AG20443 (cell line): ENCODE data around the gene WDR7.

Source experiments
- DNase-seq: peaks from one replicate; pipeline ENCODE4 v3.0.0; 2012; ENCODE audit warnings: low spot score, mixed read lengths

The WDR7 gene

DNA sequence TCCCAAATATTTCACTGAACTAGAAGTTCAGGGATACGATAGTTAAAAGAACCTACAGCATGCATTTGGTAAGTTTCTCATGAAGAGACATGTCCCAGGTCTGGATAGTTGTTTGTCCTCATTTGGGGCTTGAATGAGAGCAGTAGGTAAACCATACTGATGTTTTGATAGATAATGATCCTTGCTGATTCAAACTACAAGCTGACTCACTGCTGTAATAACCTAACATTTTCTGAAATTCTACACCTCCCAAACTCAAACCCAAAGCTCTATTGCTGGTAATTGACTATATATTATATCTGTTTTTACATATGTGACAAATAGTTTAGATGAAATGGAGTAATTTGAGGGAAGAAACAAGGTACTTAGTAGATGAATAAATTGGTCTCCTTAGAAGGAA is 341.6 kb downstream of the WDR7 start:
- no peak for DNase-seq

DNA sequence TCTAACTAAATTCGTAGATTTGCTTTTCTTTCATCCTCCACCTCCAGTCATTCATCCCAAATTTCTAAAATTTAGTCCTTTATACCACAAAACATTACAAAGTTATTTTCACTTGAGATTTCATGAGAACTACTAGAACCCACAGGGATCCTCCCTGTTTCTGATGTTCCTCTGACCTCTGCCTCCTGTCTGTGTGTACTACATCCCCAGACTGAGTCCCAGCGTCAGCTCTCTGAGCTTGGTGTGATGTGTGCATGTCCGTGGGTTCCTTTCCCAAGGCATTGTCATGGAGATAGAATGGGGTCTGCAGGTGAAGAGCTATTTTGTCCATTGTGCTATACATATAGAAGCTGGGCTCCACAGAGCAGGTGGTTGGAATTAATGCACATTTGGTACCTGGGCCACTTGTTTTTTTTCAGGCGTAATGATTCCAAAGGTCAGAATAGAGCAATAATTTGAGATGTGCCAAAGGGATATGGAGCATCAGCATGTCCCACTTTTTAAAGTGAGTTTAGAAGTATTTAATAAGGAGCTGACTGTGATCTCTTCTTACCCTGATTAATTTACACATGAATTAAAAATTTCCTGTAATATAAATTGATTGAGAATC is 344.5 kb downstream of the WDR7 start:
- DNase-seq, result no peak

DNA sequence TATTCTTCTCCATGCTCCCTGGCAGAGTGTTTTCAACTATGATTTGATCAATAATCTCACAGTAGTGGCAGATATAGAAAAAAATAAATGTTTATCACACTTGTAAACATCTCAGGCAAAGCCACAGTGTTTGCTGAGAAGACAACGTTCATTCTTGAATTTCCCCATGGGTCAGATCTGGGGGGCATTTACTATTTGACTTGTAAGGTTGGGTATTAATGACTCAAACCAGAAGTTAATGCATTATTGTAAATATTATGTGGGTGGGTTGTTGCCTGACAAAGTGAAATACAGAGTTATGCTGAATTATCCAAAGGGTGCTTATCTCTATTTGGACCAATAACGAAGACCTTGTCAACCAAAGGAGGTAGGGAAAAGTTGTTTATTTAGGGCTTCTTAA is 346.0 kb downstream of the WDR7 start:
- DNase-seq, result no peak

DNA sequence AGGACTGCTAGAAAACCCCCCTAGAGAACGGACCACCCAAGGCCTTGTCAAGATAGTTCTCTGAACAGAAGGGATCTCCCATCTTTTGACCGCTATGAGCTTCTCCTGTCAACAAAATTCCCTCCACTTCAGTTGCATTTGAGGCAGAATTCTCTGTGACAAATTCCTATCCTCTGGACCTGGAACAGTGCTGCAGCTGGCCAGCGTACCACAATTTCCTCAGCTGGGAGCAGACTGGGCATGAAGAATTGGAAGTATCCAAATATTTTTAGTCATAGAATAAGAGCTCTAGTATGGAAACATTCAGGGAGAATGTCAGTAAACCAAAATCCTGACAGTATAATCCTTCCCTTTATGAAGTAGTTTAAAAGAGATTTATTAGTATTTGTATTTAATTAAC is 348.7 kb downstream of the WDR7 start:
- no peak for DNase-seq

DNA sequence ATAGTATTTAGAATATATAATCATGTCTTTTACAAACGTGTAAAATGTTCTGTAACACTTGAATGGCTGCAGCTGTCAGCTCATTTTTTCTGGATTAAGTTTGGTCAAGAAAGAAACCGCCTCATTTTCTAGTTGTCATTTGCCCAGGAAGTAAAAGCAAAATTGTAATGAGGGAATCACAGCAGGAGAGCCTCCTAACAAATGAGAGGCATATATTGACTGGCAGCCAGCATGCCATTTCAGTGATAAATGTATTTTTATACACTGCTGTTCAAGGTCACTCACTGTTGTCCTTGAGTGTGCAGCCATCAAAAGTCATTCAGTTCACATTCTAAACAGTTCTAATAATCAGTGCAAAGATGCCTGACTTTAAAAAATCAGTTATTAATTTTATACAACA is 351.5 kb downstream of the WDR7 start:
- DNase-seq, result no peak

DNA sequence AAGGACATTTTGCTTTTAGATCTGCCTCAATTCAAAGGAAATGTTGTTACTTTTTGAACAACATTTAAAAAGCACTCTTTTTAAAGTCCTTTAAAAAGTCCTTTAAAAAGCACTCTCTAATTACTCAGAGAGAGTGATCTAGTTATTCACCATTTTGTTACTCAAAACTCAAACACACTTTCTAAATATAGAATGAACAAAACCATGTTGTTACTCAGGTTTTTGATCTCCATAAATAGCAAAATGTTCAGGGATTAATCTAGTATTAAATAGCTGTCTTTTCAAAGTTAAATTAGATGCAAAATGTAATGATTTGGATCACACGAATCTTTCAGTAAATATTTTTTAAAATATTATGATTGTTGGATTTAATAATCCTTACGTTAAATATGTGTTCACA is 352.2 kb downstream of the WDR7 start:
- no peak for DNase-seq

DNA sequence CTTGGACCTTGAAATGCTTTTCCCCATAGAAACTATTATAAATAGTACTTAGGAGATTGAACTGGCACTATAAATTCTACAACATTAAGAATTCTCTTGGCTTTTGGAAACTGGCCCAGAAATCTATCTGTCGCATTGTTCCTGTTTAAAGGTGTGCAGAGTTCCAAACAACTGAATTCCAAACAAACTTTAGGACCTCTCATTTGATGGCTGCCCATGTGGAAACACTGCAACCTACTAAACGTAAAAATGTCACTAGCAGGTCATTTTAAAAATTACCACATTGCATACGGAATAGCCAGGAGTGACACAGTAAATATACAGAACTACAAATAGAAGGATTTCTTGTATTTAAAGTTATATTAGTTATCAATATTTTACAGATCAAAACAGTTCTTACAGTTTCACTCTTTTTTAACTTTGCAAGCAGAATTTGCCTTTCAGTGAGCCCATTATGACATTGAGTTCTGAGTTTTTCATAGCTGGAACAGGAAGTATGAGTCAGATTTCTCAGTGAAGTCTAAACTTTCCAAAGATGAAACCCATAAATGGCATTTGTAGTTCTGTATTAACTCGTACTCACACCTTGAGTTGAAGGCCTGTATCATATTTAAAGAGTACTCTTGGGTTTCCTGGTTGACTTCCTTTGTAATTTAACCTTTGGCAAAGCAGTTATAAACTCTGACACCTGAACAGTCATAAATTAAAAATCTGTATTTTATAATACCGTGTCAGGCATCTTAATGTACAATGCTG is 353.4 kb downstream of the WDR7 start:
- peak; percentile 42 for DNase-seq

DNA sequence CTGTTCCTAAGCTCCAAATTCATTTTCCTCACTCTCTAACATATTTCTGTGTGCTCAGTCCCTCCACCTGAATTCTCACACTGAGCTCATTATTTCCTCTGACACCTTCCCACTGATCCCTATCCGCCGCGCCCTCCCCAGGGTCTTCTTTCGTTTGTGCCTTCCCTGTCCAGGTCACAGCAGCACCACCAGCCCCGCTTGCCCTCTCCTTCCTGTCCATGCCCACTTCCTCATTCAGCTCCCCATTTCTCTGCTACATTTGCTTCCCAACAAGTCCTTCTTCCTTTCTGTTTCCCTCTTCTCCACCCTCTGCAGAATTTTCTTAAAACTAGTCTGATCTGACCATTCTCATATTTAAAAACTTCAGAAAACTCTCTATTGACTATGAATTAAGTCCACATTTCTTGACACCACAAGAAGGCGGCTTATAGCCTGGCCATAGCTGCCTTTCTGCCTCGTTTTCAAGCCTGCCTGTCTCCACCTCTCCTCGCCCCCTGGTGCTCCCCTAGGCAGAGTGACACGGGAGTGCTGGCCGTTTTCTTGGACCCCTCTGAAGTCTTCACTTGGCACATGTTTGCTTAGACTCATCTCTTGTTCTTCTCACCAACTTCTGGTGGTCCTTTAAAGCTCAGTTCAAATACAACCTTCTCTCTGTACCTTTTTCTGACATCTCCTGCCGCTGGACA is 357.0 kb downstream of the WDR7 start:
- no peak for DNase-seq

DNA sequence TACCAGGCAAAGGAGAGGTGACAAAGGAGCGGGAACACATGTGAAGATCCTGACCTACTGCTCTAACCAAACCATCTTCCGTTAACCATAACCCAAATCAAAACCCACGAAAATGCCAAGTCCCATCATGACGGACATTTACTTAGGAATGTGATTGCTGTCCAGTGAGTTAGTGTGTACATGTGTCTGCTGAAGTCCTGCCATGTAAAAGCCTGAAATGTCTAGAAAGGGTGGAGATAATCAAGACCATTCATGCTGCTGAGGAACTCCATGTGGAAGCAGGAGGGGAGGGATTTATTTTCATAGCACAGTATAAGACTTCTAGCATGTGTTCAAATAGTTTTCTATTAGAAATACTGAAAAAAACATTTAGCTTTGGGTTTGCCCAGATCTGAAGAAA is 358.7 kb downstream of the WDR7 start:
- no peak for DNase-seq

DNA sequence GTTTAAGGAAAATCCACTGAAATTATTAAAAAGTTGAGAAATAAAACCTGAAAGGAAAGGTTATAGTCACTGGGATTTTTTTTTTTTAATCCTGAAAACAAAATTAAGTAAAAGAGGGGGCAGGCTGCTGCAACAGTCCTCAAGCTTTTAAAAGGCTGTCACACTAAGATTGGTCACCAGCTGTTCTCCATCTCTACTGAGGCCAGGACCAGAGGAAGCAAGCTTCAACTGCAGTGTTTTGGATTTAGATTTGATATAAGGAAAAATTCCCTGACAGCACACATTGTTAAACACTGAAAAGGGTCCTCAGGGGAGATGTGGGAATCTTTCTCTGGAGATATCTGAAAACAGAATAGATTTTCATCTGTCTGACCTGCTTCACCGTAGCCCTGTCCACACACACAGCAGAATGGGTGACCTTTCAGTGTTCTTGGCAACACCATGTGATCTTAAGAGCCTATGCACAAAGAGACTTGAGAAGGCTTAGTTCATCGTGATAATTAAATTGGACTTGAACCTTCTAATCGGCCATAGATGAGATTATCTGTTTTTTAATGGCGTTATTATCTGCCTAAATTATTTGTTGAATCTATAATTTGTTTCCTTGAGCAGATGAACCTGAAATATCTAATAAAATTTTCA is 363.7 kb downstream of the WDR7 start:
- DNase-seq, result no peak

DNA sequence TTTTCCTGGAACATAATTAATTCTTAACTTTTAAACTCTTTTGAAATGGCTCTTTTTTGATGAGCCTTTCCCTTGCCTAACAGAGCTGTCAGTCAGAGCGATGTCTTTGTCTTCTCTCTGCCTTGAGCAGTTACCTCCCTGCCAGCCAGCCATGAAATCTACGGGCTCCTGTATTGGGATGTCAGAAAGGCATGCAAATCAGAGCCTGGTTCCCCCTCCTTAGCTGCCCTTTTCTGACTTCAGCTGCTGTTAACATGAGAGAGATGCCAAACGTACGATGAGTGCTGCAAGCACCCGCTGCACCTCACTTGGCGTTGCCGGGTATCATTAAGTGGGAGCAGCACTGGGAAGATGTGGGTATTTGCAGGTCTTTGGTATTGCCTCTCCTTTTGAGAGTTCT is 364.3 kb downstream of the WDR7 start:
- no peak for DNase-seq

DNA sequence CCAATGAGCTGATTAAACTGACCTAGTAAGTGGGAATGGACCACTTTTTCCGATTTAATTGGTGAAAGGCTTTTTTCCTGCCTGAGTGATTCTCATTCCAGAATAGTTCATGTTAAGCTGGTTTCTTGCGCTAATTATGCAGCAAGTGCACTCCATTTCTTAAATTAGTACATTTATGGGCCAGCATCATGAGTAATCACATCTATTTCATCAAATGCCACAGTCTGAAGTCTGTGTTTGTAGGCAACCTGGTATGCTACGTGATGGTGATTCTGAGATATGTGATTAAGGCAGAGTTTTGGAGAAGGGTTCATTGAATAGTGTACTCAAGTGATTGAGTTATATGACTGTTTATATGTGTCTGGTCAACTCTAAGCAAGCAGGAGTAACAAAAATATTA is 367.7 kb downstream of the WDR7 start:
- no peak for DNase-seq

DNA sequence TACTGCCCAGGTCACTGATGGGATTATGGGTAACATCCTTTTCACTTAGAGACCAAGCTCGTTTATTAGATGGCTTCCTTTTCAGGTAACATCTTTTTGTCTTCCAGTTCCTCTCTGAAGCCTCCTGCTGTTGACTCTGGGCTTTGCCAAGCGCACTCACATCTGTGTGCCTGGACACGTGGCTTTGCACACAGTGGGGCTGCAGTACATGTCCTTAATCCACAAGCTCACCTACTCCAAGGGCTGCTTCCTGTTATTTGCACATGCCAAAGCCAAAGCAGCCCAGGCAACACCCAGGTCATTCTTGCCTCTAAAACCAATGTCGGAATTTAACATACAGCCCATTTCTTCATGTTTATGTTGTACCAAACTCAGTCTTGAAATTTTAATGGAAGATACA is 371.6 kb downstream of the WDR7 start:
- no peak for DNase-seq

DNA sequence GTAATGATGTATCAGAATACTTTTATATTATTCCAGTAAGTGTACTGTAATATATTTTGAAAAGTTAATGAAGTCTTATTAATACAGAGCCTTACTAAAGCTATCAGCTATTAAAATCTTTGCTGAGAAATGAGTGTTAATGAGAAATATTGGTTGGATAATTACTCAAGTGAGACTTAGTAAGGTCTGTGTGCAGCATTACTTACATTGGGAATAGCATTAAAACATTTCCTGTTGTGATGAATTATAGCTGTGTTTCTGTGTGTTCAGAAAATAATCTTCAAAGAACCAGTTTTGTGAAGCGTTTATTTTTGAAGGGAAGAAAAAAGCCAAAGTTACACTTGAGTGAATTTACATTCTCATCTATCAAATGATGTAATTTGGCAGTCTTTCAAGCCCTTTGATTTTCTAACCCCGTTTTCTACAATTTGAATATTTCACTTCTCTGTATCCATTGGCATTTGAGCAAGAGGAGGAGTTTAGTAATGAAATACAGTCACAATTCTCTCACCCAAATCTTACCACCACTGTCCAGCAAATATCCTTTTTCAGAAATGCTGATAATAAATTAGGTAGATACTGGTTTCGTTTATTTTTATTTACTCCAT is 372.2 kb downstream of the WDR7 start:
- no peak for DNase-seq

DNA sequence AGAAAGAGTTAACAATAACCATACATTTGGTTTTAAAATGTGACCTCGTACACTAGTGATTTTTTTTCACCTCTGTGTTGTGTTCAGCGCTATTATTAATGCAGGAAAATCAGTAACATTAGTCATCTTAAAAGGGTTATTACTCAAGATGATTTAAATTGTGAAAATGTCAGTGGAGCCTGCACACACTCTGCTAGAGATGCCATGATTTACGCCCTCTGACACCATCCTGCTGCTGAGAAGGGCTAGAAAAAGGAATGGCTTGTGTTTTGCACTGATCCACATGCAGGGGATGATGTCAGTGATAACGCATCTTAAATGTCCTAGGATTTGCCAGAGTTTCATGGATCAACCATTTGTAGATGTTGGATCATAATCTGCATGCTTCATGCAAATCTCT is 374.4 kb downstream of the WDR7 start:
- no peak for DNase-seq

DNA sequence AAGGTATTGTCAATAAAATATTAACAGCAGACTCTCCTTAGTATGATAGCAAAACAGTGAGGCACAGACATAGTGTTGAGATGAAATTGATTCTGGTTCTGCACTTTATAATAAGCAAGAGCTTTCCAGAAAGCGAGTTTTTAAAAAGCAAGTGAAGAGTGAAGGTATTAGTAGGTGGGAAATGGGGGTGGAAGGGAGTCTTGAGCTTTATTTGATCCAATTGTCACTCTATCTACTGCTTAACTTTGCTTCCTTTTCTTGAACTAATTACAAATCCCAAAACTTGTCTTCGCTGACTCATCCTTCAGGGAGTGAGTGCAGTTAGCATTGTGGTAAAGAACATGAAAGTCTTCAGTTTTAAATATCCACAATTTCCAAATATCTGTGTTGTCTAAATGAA is 375.2 kb downstream of the WDR7 start:
- DNase-seq, result peak; percentile 27

DNA sequence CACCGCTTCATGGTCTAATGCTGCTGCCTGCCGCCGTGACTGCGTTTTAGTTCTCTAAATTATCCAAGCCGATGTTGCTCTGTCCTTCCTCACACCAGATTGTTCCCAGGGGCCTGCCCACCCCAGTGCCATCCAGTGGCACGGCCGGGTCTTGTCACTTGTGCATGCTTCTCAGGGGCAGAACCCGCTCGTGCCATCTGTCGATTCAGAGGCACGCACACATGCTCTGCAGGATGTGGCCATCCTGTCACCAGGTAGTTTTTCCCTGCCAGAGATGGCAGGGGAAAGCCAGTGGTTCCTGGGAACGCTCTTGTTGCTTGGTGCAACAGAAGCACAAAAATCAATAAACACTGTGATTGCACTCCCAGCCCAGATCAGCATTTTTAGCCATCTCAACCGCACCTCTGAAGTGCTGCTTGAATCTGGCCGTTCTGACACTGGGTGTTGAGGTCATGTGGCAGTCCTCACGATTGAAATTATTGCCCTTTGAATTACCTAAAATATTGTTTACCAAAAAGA is 376.1 kb downstream of the WDR7 start:
- DNase-seq, result no peak

DNA sequence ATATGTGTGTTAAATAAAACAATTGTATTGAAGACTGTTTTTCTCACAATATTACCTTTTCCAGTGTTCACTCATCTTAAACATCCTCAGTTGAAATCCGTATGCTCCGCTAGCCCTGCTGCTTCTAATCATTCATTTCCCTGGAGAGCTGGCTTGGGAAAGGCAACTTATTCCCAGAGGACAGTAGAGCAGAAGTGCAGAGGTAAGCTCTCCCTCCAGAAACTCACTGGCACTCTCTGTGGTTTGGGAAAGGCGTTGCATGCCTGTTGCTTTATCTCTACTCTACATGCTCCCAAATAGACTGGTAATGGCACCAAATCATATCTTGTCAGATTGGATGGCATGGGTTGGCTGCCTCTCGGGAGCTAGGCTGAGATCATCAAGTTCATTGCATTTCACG is 378.6 kb downstream of the WDR7 start:
- no peak for DNase-seq

DNA sequence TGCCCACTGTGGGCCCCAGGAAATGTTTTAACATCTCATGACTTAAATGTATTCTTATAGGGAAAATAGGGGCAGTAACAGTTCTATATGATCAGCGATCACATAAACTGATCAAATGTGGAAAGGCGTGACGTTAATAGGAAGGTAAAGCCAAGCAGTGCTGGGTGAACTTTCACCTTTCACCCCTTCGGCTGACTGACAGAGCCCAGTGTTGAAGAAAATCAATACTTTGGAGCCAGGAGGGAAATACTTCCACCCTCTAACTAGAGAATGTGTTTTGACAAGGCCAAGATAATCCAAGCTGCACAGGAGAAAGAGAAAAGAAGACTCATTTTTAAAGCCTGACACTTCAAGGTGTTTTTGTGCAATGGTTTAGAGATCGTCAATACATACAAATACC is 379.3 kb downstream of the WDR7 start:
- DNase-seq, result no peak

DNA sequence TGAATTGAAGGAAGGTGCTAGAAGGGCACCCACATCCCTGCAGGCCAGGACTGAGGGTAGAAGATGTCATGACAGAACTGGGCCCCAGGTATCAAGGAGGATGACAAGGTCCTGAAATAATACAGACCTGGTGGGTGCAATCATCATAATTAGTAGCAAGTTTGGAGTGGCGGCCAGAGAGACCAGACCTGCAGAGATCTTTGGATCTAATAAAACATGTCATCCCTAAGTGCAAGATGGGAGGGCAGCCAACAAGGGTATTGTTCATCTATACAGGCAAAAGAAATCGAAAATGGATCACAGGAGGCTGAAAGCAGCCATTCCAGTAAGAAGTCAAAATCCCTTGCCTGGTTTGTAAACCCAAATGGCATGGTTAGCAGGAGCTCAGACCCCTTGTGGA is 384.4 kb downstream of the WDR7 start:
- no peak for DNase-seq

DNA sequence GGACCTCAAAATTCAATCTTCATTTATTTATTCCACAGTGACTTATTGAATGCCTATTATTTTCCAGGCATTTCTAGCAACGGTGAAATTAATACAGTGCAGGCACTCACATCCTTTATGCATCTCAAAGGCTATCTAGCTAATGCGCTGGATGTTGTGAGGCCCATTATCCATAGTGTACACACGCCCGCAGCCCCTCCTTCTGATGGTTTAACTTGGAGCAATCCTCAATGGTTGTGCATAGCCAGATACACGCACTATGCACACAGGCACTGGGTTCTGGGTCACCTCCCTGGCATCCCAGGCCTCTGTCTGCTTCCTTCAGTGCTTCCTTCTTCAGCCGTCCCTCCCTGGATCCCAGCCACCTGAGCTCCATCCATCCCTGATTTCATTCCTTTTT is 387.2 kb downstream of the WDR7 start:
- DNase-seq, result no peak

DNA sequence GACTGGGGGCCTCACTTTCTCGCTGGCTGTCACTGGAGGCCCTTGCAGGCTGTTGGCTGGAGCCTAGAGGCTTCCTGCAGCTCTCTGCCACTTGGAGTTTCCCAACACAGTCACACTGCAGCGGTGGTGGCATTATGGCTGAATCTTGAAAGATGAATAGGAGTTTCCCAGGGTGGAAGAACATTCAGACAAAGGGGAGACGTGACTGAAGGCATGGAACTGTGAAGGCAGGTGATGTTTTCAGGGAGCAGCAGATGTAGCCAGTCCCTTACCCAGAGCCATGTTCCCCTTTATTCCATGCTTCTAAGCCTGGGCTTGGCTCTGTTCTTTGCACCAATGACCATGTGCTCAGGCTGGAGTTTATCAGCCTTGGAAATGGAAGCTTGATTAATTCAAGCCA is 389.0 kb downstream of the WDR7 start:
- DNase-seq, result no peak
